IMR-90 (cell line): Measurements from ENCODE around the gene DKK3. TPM values are rescaled to one million over a fixed set of nuclear protein-coding genes. Genes with fewer than 3 reads are reported as not detected.

ENCODE experiments used
- ATAC-seq: fragments of 200-7000 bp; cut with Tn5 transposase; 2 replicates; pipeline ENCODE4 v1.9.1; 2020; ENCODE audit warnings: low read depth, mild to moderate bottlenecking, moderate library complexity
- BruUV-seq: library from RNA; stranded (reverse); fragments of 400-500 nt; replicated peaks from 2 replicates; lab custom pipeline; 2021; lab: Mats Ljungman, UMichigan
- CTCF ChIA-PET: fragments of 300-600 bp; formaldehyde crosslinking; extraction: SDS; loops from one replicate; lab custom pipeline; 2021; ENCODE audit warnings: antibody characterized with exemption; lab: Yijun Ruan, JAX
- POLR2A ChIA-PET: fragments of 300-600 bp; sonication (Branson Sonifier 250); formaldehyde crosslinking; loops from one replicate; lab custom pipeline; 2022; ENCODE audit warnings: antibody characterized with exemption; ENCODE audit not compliant: unreplicated experiment; lab: Charles Lee
- DNase-seq: peaks from one replicate; pipeline ENCODE4 v3.0.0; 2013
- H2AFZ ChIP-seq: replicated peaks from 2 replicates; pipeline ENCODE3; 2013; ENCODE audit warnings: low read length, mild to moderate bottlenecking; ENCODE audit not compliant: poor library complexity
- H2AK5ac ChIP-seq: 2 replicates; pipeline ENCODE4 v1.6.1; 2013; ENCODE audit warnings: low read depth, low read length, inconsistent platforms
- H2AK9ac ChIP-seq: replicated peaks from 2 replicates; pipeline ENCODE3; 2013; ENCODE audit warnings: mild to moderate bottlenecking, low read depth, low read length, moderate library complexity; ENCODE audit not compliant: poor library complexity
- H2BK120ac ChIP-seq: 2 replicates; pipeline ENCODE4 v1.6.1; 2013; ENCODE audit warnings: low read depth, low read length, inconsistent platforms
- H2BK15ac ChIP-seq: 3 replicates; pipeline ENCODE4 v1.6.1; 2013; ENCODE audit warnings: low read depth, low read length, inconsistent platforms
- H2BK20ac ChIP-seq: 2 replicates; pipeline ENCODE4 v1.6.1; 2013; ENCODE audit warnings: low read depth, mild to moderate bottlenecking, inconsistent platforms, low read length, moderate library complexity
- H2BK5ac ChIP-seq: 2 replicates; pipeline ENCODE4 v1.6.1; 2013; ENCODE audit warnings: mild to moderate bottlenecking, low read depth, low read length, inconsistent platforms; ENCODE audit not compliant: poor library complexity, severe bottlenecking
- H3K14ac ChIP-seq: replicated peaks from 2 replicates; pipeline ENCODE4 v1.6.1; 2013; ENCODE audit warnings: low read depth, low read length, inconsistent platforms
- H3K18ac ChIP-seq: 2 replicates; pipeline ENCODE4 v1.6.1; 2013; ENCODE audit warnings: low read depth, low read length, control low read depth
- H3K23ac ChIP-seq: 2 replicates; pipeline ENCODE4 v1.6.1; 2013; ENCODE audit warnings: low read depth, low read length, inconsistent platforms
- H3K27ac ChIP-seq: 2 replicates; pipeline ENCODE4 v1.5.1; 2013; ENCODE audit warnings: mild to moderate bottlenecking, control low read depth, low read length; ENCODE audit not compliant: insufficient read depth
- H3K27me3 ChIP-seq: 2 replicates; pipeline ENCODE4 v1.6.1; 2013; ENCODE audit warnings: low read length; ENCODE audit not compliant: control insufficient read depth, insufficient read depth
- H3K36me3 ChIP-seq: 2 replicates; pipeline ENCODE4 v1.6.1; 2013; ENCODE audit warnings: low read length, mixed read lengths; ENCODE audit not compliant: control insufficient read depth, insufficient read depth
- H3K4ac ChIP-seq: 2 replicates; pipeline ENCODE4 v1.6.1; 2013; ENCODE audit warnings: low read depth, low read length, inconsistent platforms
- H3K4me1 ChIP-seq: 2 replicates; pipeline ENCODE4 v1.6.1; 2013; ENCODE audit warnings: low read length, mixed read lengths; ENCODE audit not compliant: control insufficient read depth, insufficient read depth
- H3K4me2 ChIP-seq: 2 replicates; pipeline ENCODE4 v1.6.1; 2013; ENCODE audit warnings: low read depth, mild to moderate bottlenecking, control low read depth, low read length, moderate library complexity
- H3K4me3 ChIP-seq: 2 replicates; pipeline ENCODE4 v1.5.1; 2013; ENCODE audit warnings: low read depth, mild to moderate bottlenecking, control low read depth, low read length, moderate library complexity; ENCODE audit not compliant: insufficient read depth
- H3K56ac ChIP-seq: 2 replicates; pipeline ENCODE4 v1.6.1; 2013; ENCODE audit warnings: low read length, inconsistent platforms; ENCODE audit not compliant: insufficient read depth; ENCODE audit errors: extremely low read depth
- H3K79me1 ChIP-seq, 2 experiments: 2 replicates each; pipeline ENCODE4 v1.6.1; 2013; ENCODE audit warnings: low read length in 2 of 2, inconsistent platforms in 1 of 2, low read depth in 1 of 2
- H3K9ac ChIP-seq: 2 replicates; pipeline ENCODE4 v1.6.1; 2013; ENCODE audit warnings: low read depth, low read length, control low read depth
- H3K9me1 ChIP-seq: 2 replicates; pipeline ENCODE4 v1.6.1; 2013; ENCODE audit warnings: low read length, inconsistent platforms; ENCODE audit not compliant: insufficient read depth
- H3K9me3 ChIP-seq: 2 replicates; pipeline ENCODE4 v1.6.1; 2013; ENCODE audit warnings: low read length; ENCODE audit not compliant: control insufficient read depth, insufficient read depth
- H4K20me1 ChIP-seq: 2 replicates; pipeline ENCODE4 v1.6.1; 2013; ENCODE audit warnings: low read length, inconsistent platforms; ENCODE audit not compliant: insufficient read depth
- H4K5ac ChIP-seq: 2 replicates; pipeline ENCODE4 v1.6.1; 2013; ENCODE audit warnings: mild to moderate bottlenecking, low read depth, low read length, control low read depth
- H4K8ac ChIP-seq, 2 experiments: 2 replicates each; pipeline ENCODE4 v1.6.1; 2013; ENCODE audit warnings: low read depth in 2 of 2, low read length in 2 of 2, control low read depth in 1 of 2, inconsistent platforms in 1 of 2
- H4K91ac ChIP-seq: 2 replicates; pipeline ENCODE4 v1.6.1; 2013; ENCODE audit warnings: low read depth, low read length, inconsistent platforms; ENCODE audit not compliant: insufficient read depth
- BHLHE40 ChIP-seq: fragments of 150-350 bp; IDR thresholded peaks from 2 replicates; pipeline ENCODE4 v1.6.1; 2016; ENCODE audit warnings: mild to moderate bottlenecking, low read depth, low read length
- CEBPB ChIP-seq: IDR thresholded peaks from 2 replicates; pipeline ENCODE4 v1.6.1; 2012; ENCODE audit warnings: low read depth, low read length, improper control_type of control experiment
- CHD1 ChIP-seq: IDR thresholded peaks from 2 replicates; pipeline ENCODE4 v1.6.1; 2012; ENCODE audit warnings: low read depth, low read length, improper control_type of control experiment
- CTCF ChIP-seq: conservative IDR thresholded peaks from 2 replicates; pipeline ENCODE4 v1.5.1; 2012; ENCODE audit warnings: mild to moderate bottlenecking, low read depth, low read length, improper control_type of control experiment
- FOS ChIP-seq: fragments of 150-350 bp; IDR thresholded peaks from 2 replicates; pipeline ENCODE4 v1.6.1; 2016; ENCODE audit warnings: low read depth, low read length
- MAFK ChIP-seq: IDR thresholded peaks from 2 replicates; pipeline ENCODE4 v1.6.1; 2012; ENCODE audit warnings: low read depth, low read length, improper control_type of control experiment
- MAZ ChIP-seq: IDR thresholded peaks from 2 replicates; pipeline ENCODE4 v1.6.1; 2012; ENCODE audit warnings: low read depth, mild to moderate bottlenecking, low read length, improper control_type of control experiment, moderate library complexity, borderline replicate concordance
- MXI1 ChIP-seq: IDR thresholded peaks from 2 replicates; pipeline ENCODE4 v1.6.1; 2012; ENCODE audit warnings: low read depth, mild to moderate bottlenecking, low read length, moderate library complexity, borderline replicate concordance
- NFE2L2 ChIP-seq: fragments of 150-350 bp; IDR thresholded peaks from 2 replicates; pipeline ENCODE4 v1.6.1; 2016; ENCODE audit warnings: low read depth, mild to moderate bottlenecking, low read length
- SMC3 ChIP-seq: fragments of 150-350 bp; IDR thresholded peaks from 2 replicates; pipeline ENCODE4 v1.6.1; 2016; ENCODE audit warnings: low read depth, mild to moderate bottlenecking, antibody characterized with exemption, low read length, moderate library complexity
- WGBS, 2 experiments: methylation state at CpG; one replicate each; pipeline versions ENCODE4 v1.1.5 to v1.1.7; 2013; ENCODE audit warnings: missing lambda C conversion rate in 2 of 2; ENCODE audit not compliant: insufficient read length in 1 of 2; ENCODE audit errors: extremely low coverage in 2 of 2; 5-methylcytosine and 5-hydroxymethylcytosine counted together
- dilution Hi-C: fragments of 300-500 bp; cut with HindIII; formaldehyde crosslinking; loops from one replicate; pipeline ENCODE4 v1.14.3; 2018; ENCODE audit warnings: low sequenced_read_pairs; ENCODE audit not compliant: unreplicated experiment
- in situ Hi-C: fragments of 300-500 bp; cut with MboI; formaldehyde crosslinking; loops from 3 replicates; pipeline ENCODE4 v1.14.3; 2019; ENCODE audit warnings: low sequenced_read_pairs, inconsistent platforms, mixed read lengths
- intact Hi-C: fragments of 100-400 bp; cut with micrococcal nuclease; formaldehyde crosslinking; loops from 2 replicates; pipeline ENCODE4 v1.10.0; 2022
- polyA plus RNA-seq, 3 experiments: library from polyadenylated mRNA; depleted of rRNA; stranded (reverse); fragments of >200 nt; gene quantifications; 2 replicates each; pipeline ENCODE4 v1.2.3, GENCODE V29; 2012; ENCODE audit warnings: low replicate concordance in 1 of 3
- total RNA-seq: library from RNA; depleted of rRNA; stranded (reverse); fragments of >200 nt; gene quantifications from 2 replicates; pipeline ENCODE4 v1.2.3, GENCODE V29; 2012
- TF ChIP-seq, protein P1 (sequence below): fragments of 150-350 bp; IDR thresholded peaks from 2 replicates; pipeline ENCODE4 v1.6.1; 2017; ENCODE audit warnings: mild to moderate bottlenecking, antibody characterized with exemption, low read length, low read depth

DKK3 gene
- total and polyA plus RNA-seq, 2 of the 4 experiments (the other 2 are of a cell fraction) = 453 to 964 TPM

GRCh38 chr11:11976481-11977127 is 31.8 kb downstream of the DKK3 start:
- Histone ChIP-seq H3K14ac (peak overlapping the region; percentile 97), H2BK120ac (peak overlapping the region; percentile 99), H3K4me1 (peaks cover 67% of the 10 kb centered on the region), H3K4ac (peak overlapping the region; percentile 99), H3K9me1 (peaks cover 65% of the 10 kb centered on the region), H3K23ac (peak overlapping the region; percentile 96), H3K18ac (peak overlapping the region; percentile 51), H2BK20ac (peak overlapping the region; percentile 92), H4K5ac (peak overlapping the region; percentile 72), H3K79me1 (peaks cover 52 to 92% of the 10 kb centered on the region in 2 experiments), H2AFZ (peak overlapping the region; percentile 44), H4K8ac (peak overlapping the region; percentile 70 to 97), H2AK5ac (peak overlapping the region; percentile 97), H2BK15ac (peak overlapping the region; percentile 83; the same call in 2 of the 3 replicates), H3K9me3 (no peaks in the 10 kb centered on the region), H3K4me2 (peak overlapping the region; percentile 47), H2AK9ac (peak overlapping the region; percentile 96), H4K91ac (peak overlapping the region; percentile 95), H3K36me3 (peaks cover 16% of the 10 kb centered on the region), H3K27ac (peak overlapping the region; percentile 90), H2BK5ac (peak overlapping the region; percentile 92), H3K56ac (peak overlapping the region; percentile 97), H3K4me3 (no peak overlapping the region), H3K27me3 (no peaks in the 10 kb centered on the region), H3K9ac (peak overlapping the region; percentile 70), H4K20me1 (peaks cover 7% of the 10 kb centered on the region; the same call in 1 of the 2 replicates)
- peak; percentile 0; the same call in 1 of the 2 replicates for ATAC-seq
- in situ Hi-C loops = no loop called here
- ChIA-PET POLR2A (interaction anchor here (0.6 to 0.8 kb wide), 3 partner anchors 111 to 1150 kb away, joined by 3 to 4 read pairs (median 3); no protein-coding TSS in a partner anchor), CTCF (interaction anchor here (0.9 to 1.2 kb wide), 2 partner anchors 10 to 45 kb away, joined by 3 to 5 read pairs; no protein-coding TSS in a partner anchor)
- no TSS peak for BruUV-seq
- no peak for DNase-seq
- TF ChIP-seq NFE2L2 = no peak
- TF ChIP-seq CTCF = no peak
- TF ChIP-seq MXI1 = no peak
- TF ChIP-seq MAFK = no peak
- no peak for TF ChIP-seq CHD1
- no peak for TF ChIP-seq MAZ
- TF ChIP-seq, protein P1, sequence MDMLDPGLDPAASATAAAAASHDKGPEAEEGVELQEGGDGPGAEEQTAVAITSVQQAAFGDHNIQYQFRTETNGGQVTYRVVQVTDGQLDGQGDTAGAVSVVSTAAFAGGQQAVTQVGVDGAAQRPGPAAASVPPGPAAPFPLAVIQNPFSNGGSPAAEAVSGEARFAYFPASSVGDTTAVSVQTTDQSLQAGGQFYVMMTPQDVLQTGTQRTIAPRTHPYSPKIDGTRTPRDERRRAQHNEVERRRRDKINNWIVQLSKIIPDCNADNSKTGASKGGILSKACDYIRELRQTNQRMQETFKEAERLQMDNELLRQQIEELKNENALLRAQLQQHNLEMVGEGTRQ = no peak
- no peak for TF ChIP-seq CEBPB
- no peak for TF ChIP-seq BHLHE40
- TF ChIP-seq SMC3 = no peak
- no peak for TF ChIP-seq FOS
- intact Hi-C loops = no loop called here
- dilution Hi-C loops = no loop called here
- 43% methylated on average over 4 of the region's 6 CpGs; no CpG with 5 or more reads in 1 of the 2 experiments for WGBS, 2 experiments
